Measurements from ENCODE around the gene MYO5B.

DNA sequence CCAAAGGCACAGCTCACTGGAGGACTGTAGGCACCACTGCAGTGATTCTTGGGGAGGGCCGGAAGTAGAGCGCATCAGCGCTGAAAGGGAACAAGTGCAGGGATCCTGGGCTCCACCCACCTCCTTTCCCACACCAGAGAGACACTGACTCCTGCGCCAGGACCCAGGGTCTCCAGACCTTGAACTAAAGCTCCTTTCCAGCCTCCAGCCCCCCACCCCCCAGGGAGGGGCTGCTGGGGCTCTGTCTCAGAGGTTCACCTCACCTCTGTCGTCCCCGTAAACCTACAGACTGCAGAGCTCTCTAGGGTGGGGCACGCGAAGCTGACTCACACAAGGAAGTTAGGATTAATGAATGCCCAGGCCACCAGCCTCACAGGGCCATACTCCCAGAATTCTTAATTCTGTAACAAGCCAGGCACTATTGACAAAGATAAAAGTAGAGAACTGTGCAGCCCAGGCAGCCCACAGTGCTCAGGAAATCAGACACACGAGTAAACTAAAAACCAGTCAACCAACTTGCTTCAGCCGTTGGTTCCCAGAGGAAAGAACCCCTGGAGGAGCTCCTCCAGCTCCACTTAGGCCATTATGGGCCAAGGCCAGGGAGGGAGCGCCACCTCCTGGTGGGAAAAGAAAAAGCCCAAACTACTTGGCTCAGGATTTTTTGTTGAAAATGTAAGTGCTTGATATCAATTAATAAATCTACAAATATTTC is 336.5 kb downstream of the MYO5B start:
- TF ChIP-seq, protein P1, sequence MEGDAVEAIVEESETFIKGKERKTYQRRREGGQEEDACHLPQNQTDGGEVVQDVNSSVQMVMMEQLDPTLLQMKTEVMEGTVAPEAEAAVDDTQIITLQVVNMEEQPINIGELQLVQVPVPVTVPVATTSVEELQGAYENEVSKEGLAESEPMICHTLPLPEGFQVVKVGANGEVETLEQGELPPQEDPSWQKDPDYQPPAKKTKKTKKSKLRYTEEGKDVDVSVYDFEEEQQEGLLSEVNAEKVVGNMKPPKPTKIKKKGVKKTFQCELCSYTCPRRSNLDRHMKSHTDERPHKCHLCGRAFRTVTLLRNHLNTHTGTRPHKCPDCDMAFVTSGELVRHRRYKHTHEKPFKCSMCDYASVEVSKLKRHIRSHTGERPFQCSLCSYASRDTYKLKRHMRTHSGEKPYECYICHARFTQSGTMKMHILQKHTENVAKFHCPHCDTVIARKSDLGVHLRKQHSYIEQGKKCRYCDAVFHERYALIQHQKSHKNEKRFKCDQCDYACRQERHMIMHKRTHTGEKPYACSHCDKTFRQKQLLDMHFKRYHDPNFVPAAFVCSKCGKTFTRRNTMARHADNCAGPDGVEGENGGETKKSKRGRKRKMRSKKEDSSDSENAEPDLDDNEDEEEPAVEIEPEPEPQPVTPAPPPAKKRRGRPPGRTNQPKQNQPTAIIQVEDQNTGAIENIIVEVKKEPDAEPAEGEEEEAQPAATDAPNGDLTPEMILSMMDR (IDR thresholded peaks at IDR 0.05; ENCODE audit: low read depth, low read length, missing input control) = peak; percentile 91
- TF ChIP-seq NR2F2 (IDR thresholded peaks at IDR 0.05) (no peak), JUND (IDR thresholded peaks at IDR 0.05) (no peak), SP1 (IDR thresholded peaks at IDR 0.05) (no peak)
- TF ChIP-seq, protein P2, sequence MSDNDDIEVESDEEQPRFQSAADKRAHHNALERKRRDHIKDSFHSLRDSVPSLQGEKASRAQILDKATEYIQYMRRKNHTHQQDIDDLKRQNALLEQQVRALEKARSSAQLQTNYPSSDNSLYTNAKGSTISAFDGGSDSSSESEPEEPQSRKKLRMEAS (IDR thresholded peaks at IDR 0.05) = no peak
- TF ChIP-seq, protein P3, sequence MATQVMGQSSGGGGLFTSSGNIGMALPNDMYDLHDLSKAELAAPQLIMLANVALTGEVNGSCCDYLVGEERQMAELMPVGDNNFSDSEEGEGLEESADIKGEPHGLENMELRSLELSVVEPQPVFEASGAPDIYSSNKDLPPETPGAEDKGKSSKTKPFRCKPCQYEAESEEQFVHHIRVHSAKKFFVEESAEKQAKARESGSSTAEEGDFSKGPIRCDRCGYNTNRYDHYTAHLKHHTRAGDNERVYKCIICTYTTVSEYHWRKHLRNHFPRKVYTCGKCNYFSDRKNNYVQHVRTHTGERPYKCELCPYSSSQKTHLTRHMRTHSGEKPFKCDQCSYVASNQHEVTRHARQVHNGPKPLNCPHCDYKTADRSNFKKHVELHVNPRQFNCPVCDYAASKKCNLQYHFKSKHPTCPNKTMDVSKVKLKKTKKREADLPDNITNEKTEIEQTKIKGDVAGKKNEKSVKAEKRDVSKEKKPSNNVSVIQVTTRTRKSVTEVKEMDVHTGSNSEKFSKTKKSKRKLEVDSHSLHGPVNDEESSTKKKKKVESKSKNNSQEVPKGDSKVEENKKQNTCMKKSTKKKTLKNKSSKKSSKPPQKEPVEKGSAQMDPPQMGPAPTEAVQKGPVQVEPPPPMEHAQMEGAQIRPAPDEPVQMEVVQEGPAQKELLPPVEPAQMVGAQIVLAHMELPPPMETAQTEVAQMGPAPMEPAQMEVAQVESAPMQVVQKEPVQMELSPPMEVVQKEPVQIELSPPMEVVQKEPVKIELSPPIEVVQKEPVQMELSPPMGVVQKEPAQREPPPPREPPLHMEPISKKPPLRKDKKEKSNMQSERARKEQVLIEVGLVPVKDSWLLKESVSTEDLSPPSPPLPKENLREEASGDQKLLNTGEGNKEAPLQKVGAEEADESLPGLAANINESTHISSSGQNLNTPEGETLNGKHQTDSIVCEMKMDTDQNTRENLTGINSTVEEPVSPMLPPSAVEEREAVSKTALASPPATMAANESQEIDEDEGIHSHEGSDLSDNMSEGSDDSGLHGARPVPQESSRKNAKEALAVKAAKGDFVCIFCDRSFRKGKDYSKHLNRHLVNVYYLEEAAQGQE (IDR thresholded peaks at IDR 0.05) = no peak

All from liver (tissue), 3 donors.